A204.1 (cell line): ENCODE data around the gene PSMA7.
"Not testable (repeated sequence)": the region's sequence is repeated elsewhere in the genome, so short reads cannot be mapped to it uniquely, and the experiment has no call there.

Experiments used
- FAIRE-seq: peaks from 2 replicates; lab custom pipeline; 2012; peaks lifted over from hg19 to GRCh38; lab: Jason Lieb, UNC

PSMA7 gene

GRCh38 chr20:62155428-62156253, 12.4 kb upstream of the PSMA7 start:
- no peak for FAIRE-seq

- FAIRE-seq = no peak
Observed at GRCh38 chr20:62151835-62152364, 8.7 kb upstream of the PSMA7 start.

GRCh38 chr20:62151225-62151624, 8.0 kb upstream of the PSMA7 start:
- FAIRE-seq = no peak

GRCh38 chr20:62150310-62150575, 7.0 kb upstream of the PSMA7 start:
- no peak for FAIRE-seq

GRCh38 chr20:62149532-62150309, 6.5 kb upstream of the PSMA7 start:
- FAIRE-seq = no peak

GRCh38 chr20:62148908-62149314, 5.7 kb upstream of the PSMA7 start:
- FAIRE-seq = no peak

- not testable (repeated sequence) for FAIRE-seq
Observed at GRCh38 chr20:62148383-62148782, 5.2 kb upstream of the PSMA7 start.

- no peak for FAIRE-seq
Observed at GRCh38 chr20:62147528-62147927, 4.3 kb upstream of the PSMA7 start.

- no peak for FAIRE-seq
Observed at GRCh38 chr20:62147125-62147524, 3.9 kb upstream of the PSMA7 start.

- FAIRE-seq = no peak
Observed at GRCh38 chr20:62146019-62146755, 3.0 kb upstream of the PSMA7 start.

GRCh38 chr20:62145688-62146018, 2.5 kb upstream of the PSMA7 start:
- no peak for FAIRE-seq

- FAIRE-seq = no peak
Observed at GRCh38 chr20:62143957-62144825, 997 bp upstream of the PSMA7 start.

GRCh38 chr20:62142252-62143080, 728 bp downstream of the PSMA7 start:
- no peak for FAIRE-seq

GRCh38 chr20:62141397-62142251, 1.6 kb downstream of the PSMA7 start:
- FAIRE-seq = no peak

- no peak for FAIRE-seq
Observed at GRCh38 chr20:62141043-62141396, 2.2 kb downstream of the PSMA7 start.

GRCh38 chr20:62139636-62140035, 3.6 kb downstream of the PSMA7 start:
- FAIRE-seq = no peak

- no peak for FAIRE-seq
Observed at GRCh38 chr20:62138912-62139311, 4.3 kb downstream of the PSMA7 start.

- FAIRE-seq = no peak
Observed at GRCh38 chr20:62138204-62138543, 5.0 kb downstream of the PSMA7 start.

GRCh38 chr20:62137478-62138203, 5.6 kb downstream of the PSMA7 start:
- no peak for FAIRE-seq

GRCh38 chr20:62137092-62137384, 6.2 kb downstream of the PSMA7 start:
- no peak for FAIRE-seq
